ENCODE data around the gene JMY. TPM values are rescaled to one million over a fixed set of nuclear protein-coding genes. Genes with fewer than 3 reads are reported as not detected.
"Not testable (repeated sequence)": the region's sequence is repeated elsewhere in the genome, so short reads cannot be mapped to it uniquely, and the experiment has no call there.

Gene JMY
- total RNA-seq, 1 experiment from 2014 or later: 19.3 TPM

DNA sequence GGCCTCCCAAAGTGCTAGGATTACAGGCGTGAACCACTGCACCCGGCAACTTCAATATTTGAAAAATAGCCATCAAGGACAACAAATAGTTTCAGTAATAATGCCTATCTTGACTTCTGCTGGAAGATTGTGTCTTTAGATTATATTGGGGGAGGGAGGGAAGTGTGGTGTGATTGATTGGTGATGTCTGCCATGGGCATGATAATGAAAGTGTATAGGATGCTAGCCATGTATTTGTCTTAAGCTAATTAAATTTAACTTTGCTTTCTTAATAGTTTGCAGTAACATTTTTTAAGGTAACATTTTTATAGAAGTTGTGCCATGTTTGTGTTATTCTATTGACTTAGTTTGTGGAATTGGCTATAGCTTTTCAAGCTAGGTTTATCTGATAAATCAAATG is 4.6 kb downstream of the JMY start:
- H3K27me3 Mint-ChIP-seq (ENCODE audit: insufficient read depth, unreplicated experiment): no peaks in the 10 kb centered on the region
- intact Hi-C loops (cut with micrococcal nuclease): no loop called here
- no peak for DNase-seq (ENCODE audit: unreplicated experiment)
- H3K4me3 Mint-ChIP-seq (ENCODE audit: unreplicated experiment): peak overlapping the region; percentile 66
- no TSS peak for BruUV-seq (replicated peaks)
- no peaks in the 10 kb centered on the region for H3K9me3 Mint-ChIP-seq (ENCODE audit: unreplicated experiment)
- TF ChIP-seq, protein P1, sequence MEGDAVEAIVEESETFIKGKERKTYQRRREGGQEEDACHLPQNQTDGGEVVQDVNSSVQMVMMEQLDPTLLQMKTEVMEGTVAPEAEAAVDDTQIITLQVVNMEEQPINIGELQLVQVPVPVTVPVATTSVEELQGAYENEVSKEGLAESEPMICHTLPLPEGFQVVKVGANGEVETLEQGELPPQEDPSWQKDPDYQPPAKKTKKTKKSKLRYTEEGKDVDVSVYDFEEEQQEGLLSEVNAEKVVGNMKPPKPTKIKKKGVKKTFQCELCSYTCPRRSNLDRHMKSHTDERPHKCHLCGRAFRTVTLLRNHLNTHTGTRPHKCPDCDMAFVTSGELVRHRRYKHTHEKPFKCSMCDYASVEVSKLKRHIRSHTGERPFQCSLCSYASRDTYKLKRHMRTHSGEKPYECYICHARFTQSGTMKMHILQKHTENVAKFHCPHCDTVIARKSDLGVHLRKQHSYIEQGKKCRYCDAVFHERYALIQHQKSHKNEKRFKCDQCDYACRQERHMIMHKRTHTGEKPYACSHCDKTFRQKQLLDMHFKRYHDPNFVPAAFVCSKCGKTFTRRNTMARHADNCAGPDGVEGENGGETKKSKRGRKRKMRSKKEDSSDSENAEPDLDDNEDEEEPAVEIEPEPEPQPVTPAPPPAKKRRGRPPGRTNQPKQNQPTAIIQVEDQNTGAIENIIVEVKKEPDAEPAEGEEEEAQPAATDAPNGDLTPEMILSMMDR (IDR thresholded peaks at IDR 0.05; ENCODE audit: unreplicated experiment): no peak
- peaks cover 31% of the 10 kb centered on the region for H3K4me1 Mint-ChIP-seq (ENCODE audit: insufficient read depth, unreplicated experiment)
- H3K27ac Mint-ChIP-seq (ENCODE audit: low read depth, unreplicated experiment): no peak overlapping the region
- peaks cover 13% of the 10 kb centered on the region for H3K36me3 Mint-ChIP-seq (ENCODE audit: insufficient read depth, unreplicated experiment)
- POLR2A ChIA-PET: interaction anchor here (0.8 to 1.2 kb wide), 2 partner anchors 13 to 274 kb away, joined by 3 to 4 read pairs; partner anchors contain the start of gene HOMER1
- CTCF ChIA-PET: interaction anchor here (1.6 to 1.7 kb wide), 2 partner anchors 107 to 224 kb away, joined by 5 to 7 read pairs; no protein-coding TSS in a partner anchor

DNA sequence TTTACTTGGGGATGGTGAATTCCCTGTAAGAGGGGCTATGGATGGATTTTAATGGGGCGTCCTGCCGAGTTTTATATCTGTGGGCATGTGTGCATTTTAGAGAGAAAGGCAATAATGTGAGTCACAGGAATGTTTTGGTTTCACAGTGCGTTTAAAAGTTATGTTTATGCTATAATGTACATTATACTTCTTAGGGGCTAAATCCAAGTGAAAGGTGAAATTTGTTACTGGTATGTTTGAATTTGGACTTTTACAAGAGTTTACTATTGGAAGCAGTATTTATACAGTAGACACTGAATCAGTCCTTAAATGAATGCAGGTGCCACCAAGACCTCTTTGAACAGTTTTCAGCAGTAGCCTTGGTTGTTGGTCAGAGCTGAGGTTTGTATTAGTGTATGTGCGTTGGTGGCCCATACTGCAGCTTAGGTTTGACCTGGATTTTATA is 5.6 kb downstream of the JMY start:
- Mint-ChIP-seq H3K4me1 (ENCODE audit: insufficient read depth, unreplicated experiment) (peaks cover 36% of the 10 kb centered on the region), H3K9me3 (ENCODE audit: unreplicated experiment) (no peaks in the 10 kb centered on the region), H3K4me3 (ENCODE audit: unreplicated experiment) (peak overlapping the region; percentile 66), H3K27me3 (ENCODE audit: insufficient read depth, unreplicated experiment) (no peaks in the 10 kb centered on the region), H3K27ac (ENCODE audit: low read depth, unreplicated experiment) (no peak overlapping the region), H3K36me3 (ENCODE audit: insufficient read depth, unreplicated experiment) (peaks cover 12% of the 10 kb centered on the region)
- peak; percentile 9 for DNase-seq (ENCODE audit: unreplicated experiment)
- TF ChIP-seq, protein P1 (IDR thresholded peaks at IDR 0.05; ENCODE audit: unreplicated experiment): no peak
- intact Hi-C loops (cut with micrococcal nuclease): no loop called here
- no TSS peak for BruUV-seq (replicated peaks)
- CTCF ChIA-PET: interaction anchor here (1.8 kb wide), 1 partner anchor 15 kb away, joined by 7 read pairs; no protein-coding TSS in a partner anchor
- POLR2A ChIA-PET: interaction anchor here (0.5 to 1.0 kb wide), 3 partner anchors 73 to 881 kb away, joined by 3 to 4 read pairs (median 3); no protein-coding TSS in a partner anchor

DNA sequence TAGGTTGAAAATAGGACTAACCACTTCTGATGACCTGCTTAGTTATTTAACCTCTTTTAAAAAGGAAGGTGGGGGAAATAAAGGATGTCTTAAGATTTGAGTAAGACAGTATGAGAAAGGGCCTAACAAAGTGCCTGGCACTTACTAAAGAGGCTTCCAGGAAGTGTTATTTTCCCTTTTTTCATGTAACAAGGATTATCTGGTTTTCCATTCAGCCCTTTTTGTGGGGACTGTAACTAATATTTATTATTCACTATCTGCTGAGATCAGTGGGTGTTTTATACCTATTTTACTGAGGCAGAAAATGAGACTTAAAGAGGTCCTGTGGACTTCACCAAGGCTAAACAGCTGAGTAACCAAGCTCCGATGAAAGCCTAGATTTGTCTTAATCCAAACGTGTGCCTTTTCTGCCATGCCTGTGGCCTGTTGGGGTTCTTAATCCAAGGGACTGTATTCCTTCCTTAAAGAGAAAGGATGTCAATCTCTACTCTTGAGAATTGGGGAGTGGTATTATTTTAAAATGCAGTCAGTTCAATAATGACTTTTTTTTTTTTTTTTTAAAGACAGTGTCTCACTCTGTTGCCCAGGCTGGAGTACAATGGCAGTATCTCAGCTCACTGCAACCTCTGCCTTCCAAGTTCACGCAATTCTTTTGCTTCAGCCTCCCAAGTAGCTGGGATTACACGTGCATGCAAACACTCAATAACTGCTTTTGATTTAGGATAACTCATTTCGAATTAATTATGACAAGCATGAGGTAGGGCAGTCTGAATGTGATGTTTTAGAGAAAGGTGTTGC is 6.5 kb downstream of the JMY start:
- no TSS peak for BruUV-seq (replicated peaks)
- TF ChIP-seq, protein P1 (IDR thresholded peaks at IDR 0.05; ENCODE audit: unreplicated experiment): no peak
- Mint-ChIP-seq H3K27ac (ENCODE audit: low read depth, unreplicated experiment) (peak overlapping the region; percentile 41), H3K27me3 (ENCODE audit: insufficient read depth, unreplicated experiment) (no peaks in the 10 kb centered on the region), H3K4me3 (ENCODE audit: unreplicated experiment) (peak overlapping the region; percentile 66), H3K36me3 (ENCODE audit: insufficient read depth, unreplicated experiment) (peaks cover 12% of the 10 kb centered on the region), H3K9me3 (ENCODE audit: unreplicated experiment) (no peaks in the 10 kb centered on the region), H3K4me1 (ENCODE audit: insufficient read depth, unreplicated experiment) (peaks cover 36% of the 10 kb centered on the region)
- DNase-seq (ENCODE audit: unreplicated experiment): no peak
- ChIA-PET POLR2A (interaction anchor here (0.7 to 1.0 kb wide), 3 partner anchors 29 to 96 kb away, joined by 3 read pairs; no protein-coding TSS in a partner anchor), CTCF (interaction anchor here (0.6 to 1.8 kb wide), 4 partner anchors 9 to 223 kb away, joined by 3 to 7 read pairs (median 4); no protein-coding TSS in a partner anchor)
- intact Hi-C loops (cut with micrococcal nuclease): no loop called here

DNA sequence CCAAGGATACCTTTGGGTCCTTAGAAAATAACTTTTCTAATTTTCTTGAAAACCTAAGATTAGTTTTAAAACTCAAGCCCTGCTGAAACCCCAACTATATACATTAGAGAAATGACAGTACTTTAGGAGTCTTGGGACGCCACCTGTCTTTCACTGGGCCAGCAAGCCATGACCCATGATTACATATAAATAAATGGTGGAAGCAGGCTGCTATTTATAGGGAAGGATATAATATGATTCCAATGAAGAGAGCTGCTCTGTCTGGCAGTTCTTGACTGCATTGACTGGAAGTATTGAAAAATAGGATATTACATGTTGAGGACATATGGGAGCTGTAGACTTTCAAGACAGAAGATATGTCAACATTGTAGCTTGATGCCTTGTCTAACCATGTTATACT is 7.3 kb downstream of the JMY start:
- BruUV-seq (replicated peaks): no TSS peak
- H3K4me3 Mint-ChIP-seq (ENCODE audit: unreplicated experiment): no peak overlapping the region
- no peak for DNase-seq (ENCODE audit: unreplicated experiment)
- no peaks in the 10 kb centered on the region for H3K27me3 Mint-ChIP-seq (ENCODE audit: insufficient read depth, unreplicated experiment)
- TF ChIP-seq, protein P1 (IDR thresholded peaks at IDR 0.05; ENCODE audit: unreplicated experiment): no peak
- H3K4me1 Mint-ChIP-seq (ENCODE audit: insufficient read depth, unreplicated experiment): peaks cover 36% of the 10 kb centered on the region
- intact Hi-C loops (cut with micrococcal nuclease): no loop called here
- CTCF ChIA-PET: interaction anchor here (1.0 to 1.8 kb wide), 3 partner anchors 13 to 222 kb away, joined by 3 to 7 read pairs (median 4); no protein-coding TSS in a partner anchor
- no peaks in the 10 kb centered on the region for H3K9me3 Mint-ChIP-seq (ENCODE audit: unreplicated experiment)
- H3K36me3 Mint-ChIP-seq (ENCODE audit: insufficient read depth, unreplicated experiment): peaks cover 16% of the 10 kb centered on the region
- POLR2A ChIA-PET: interaction anchor here (0.6 to 1.0 kb wide), 3 partner anchors 28 to 222 kb away, joined by 3 read pairs; no protein-coding TSS in a partner anchor
- peak overlapping the region; percentile 41 for H3K27ac Mint-ChIP-seq (ENCODE audit: low read depth, unreplicated experiment)

DNA sequence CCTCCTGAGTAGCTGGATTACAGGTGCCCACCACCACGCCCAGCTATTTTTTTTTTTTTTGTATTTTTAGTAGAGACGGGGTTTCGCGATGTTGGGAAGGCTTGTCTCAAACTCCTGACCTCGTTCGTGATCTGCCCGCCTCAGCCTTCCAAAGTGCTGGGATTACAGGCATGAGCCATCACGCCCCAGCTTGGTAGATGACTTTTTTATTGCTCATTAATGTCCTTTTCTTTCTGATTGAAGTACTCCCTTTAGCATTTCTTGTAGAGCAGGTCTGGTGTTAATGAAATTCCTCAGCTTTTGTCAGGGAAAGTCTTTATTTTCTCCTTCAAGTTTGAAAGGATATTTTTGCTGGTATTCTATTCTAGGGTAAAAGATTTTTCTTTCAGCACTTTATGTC is 18.1 kb downstream of the JMY start:
- H3K4me1 Mint-ChIP-seq (ENCODE audit: insufficient read depth, unreplicated experiment): peaks cover 17% of the 10 kb centered on the region
- BruUV-seq (replicated peaks); DNase-seq (ENCODE audit: unreplicated experiment); intact Hi-C loops (cut with micrococcal nuclease); H3K9me3 Mint-ChIP-seq (ENCODE audit: unreplicated experiment); H3K27ac Mint-ChIP-seq (ENCODE audit: low read depth, unreplicated experiment); H3K27me3 Mint-ChIP-seq (ENCODE audit: insufficient read depth, unreplicated experiment); H3K4me3 Mint-ChIP-seq (ENCODE audit: unreplicated experiment): not testable (repeated sequence)
- peaks cover 16% of the 10 kb centered on the region for H3K36me3 Mint-ChIP-seq (ENCODE audit: insufficient read depth, unreplicated experiment)
- CTCF ChIA-PET: interaction anchor here (0.5 to 1.2 kb wide), 4 partner anchors 15 to 1245 kb away, joined by 3 to 4 read pairs (median 4); no protein-coding TSS in a partner anchor
- POLR2A ChIA-PET: interaction anchor here (0.7 to 1.3 kb wide), 4 partner anchors 13 to 259 kb away, joined by 3 to 5 read pairs (median 4); no protein-coding TSS in a partner anchor
